ENCODE results near the gene AKIRIN2.
A peak's percentile ranks its signal among the peaks of the same experiment; 100 is the strongest.
"Not testable (repeated sequence)": the region's sequence is repeated elsewhere in the genome, so short reads cannot be mapped to it uniquely, and the experiment has no call there.

The AKIRIN2 gene

GRCh38 chr6:87710090-87710489 is 8.1 kb upstream of the AKIRIN2 start:
- H3K27me3 Mint-ChIP-seq (ENCODE audit: low read depth, poor library complexity): no peaks in the 10 kb centered on the region
- no peak overlapping the region for H3K27ac Mint-ChIP-seq
- no peak for TF ChIP-seq CTCF (IDR thresholded peaks at IDR 0.05)
- no peaks in the 10 kb centered on the region for H3K9me3 Mint-ChIP-seq
- no peak for DNase-seq
- H3K4me1 Mint-ChIP-seq: no peaks in the 10 kb centered on the region
- H3K36me3 Mint-ChIP-seq (ENCODE audit: low read depth): no peaks in the 10 kb centered on the region
- H3K4me3 Mint-ChIP-seq: no peak overlapping the region

GRCh38 chr6:87708581-87709427 is 6.8 kb upstream of the AKIRIN2 start:
- H3K27ac Mint-ChIP-seq; H3K4me1 Mint-ChIP-seq; DNase-seq; H3K27me3 Mint-ChIP-seq (ENCODE audit: low read depth, poor library complexity); H3K9me3 Mint-ChIP-seq; H3K36me3 Mint-ChIP-seq (ENCODE audit: low read depth); H3K4me3 Mint-ChIP-seq: not testable (repeated sequence)

- Mint-ChIP-seq H3K27ac (no peak overlapping the region), H3K27me3 (ENCODE audit: low read depth, poor library complexity) (no peaks in the 10 kb centered on the region), H3K36me3 (ENCODE audit: low read depth) (no peaks in the 10 kb centered on the region), H3K4me1 (peaks cover 8% of the 10 kb centered on the region), H3K9me3 (no peaks in the 10 kb centered on the region), H3K4me3 (no peak overlapping the region)
- TF ChIP-seq CTCF (IDR thresholded peaks at IDR 0.05): no peak
- no peak for DNase-seq
Measured at GRCh38 chr6:87706187-87706966, 4.3 kb upstream of the AKIRIN2 start.

GRCh38 chr6:87705070-87705691 is 3.1 kb upstream of the AKIRIN2 start:
- no peak for TF ChIP-seq CTCF (IDR thresholded peaks at IDR 0.05)
- H3K27me3 Mint-ChIP-seq (ENCODE audit: low read depth, poor library complexity): no peaks in the 10 kb centered on the region
- no peak overlapping the region for H3K27ac Mint-ChIP-seq
- peaks cover 8% of the 10 kb centered on the region for H3K4me1 Mint-ChIP-seq
- H3K9me3 Mint-ChIP-seq: no peaks in the 10 kb centered on the region
- no peaks in the 10 kb centered on the region for H3K36me3 Mint-ChIP-seq (ENCODE audit: low read depth)
- H3K4me3 Mint-ChIP-seq: no peak overlapping the region
- DNase-seq: no peak

- Mint-ChIP-seq H3K4me1 (peaks cover 18% of the 10 kb centered on the region), H3K27ac (peak overlapping the region; percentile 96), H3K4me3 (peak overlapping the region; percentile 96)
- H3K36me3 Mint-ChIP-seq (ENCODE audit: low read depth); H3K9me3 Mint-ChIP-seq; DNase-seq; H3K27me3 Mint-ChIP-seq (ENCODE audit: low read depth, poor library complexity): not testable (repeated sequence)
Measured at GRCh38 chr6:87703039-87703438, 1.0 kb upstream of the AKIRIN2 start.

- H3K4me1 Mint-ChIP-seq: peaks cover 22% of the 10 kb centered on the region
- peaks cover 9% of the 10 kb centered on the region for H3K36me3 Mint-ChIP-seq (ENCODE audit: low read depth)
- peak overlapping the region; percentile 96 for H3K4me3 Mint-ChIP-seq
- DNase-seq: no peak
- no peaks in the 10 kb centered on the region for H3K27me3 Mint-ChIP-seq (ENCODE audit: low read depth, poor library complexity)
- no peak for TF ChIP-seq CTCF (IDR thresholded peaks at IDR 0.05)
- no peaks in the 10 kb centered on the region for H3K9me3 Mint-ChIP-seq
- peak overlapping the region; percentile 96 for H3K27ac Mint-ChIP-seq
Measured at GRCh38 chr6:87702589-87702945, 534 bp upstream of the AKIRIN2 start.
